K562 (cell line): ENCODE measurements around the gene B3GAT1. TPM values are rescaled to one million over a fixed set of nuclear protein-coding genes. Genes with fewer than 3 reads are reported as not detected.

Source experiments
- ATAC-seq: fragments of 200-7000 bp; cut with Tn5 transposase; 3 replicates; pipeline ENCODE4 v1.9.1; 2020; ENCODE audit warnings: moderate library complexity
- BruUV-seq: library from RNA; stranded (reverse); fragments of 400-500 nt; replicated peaks from 2 replicates; lab custom pipeline; 2021; lab: Mats Ljungman, UMichigan
- CTCF ChIA-PET: fragments of 300-600 bp; formaldehyde crosslinking; extraction: SDS; loops from one replicate; lab custom pipeline; 2021; ENCODE audit warnings: low intra/inter-chr PET ratio; lab: Yijun Ruan, JAX
- POLR2A ChIA-PET: fragments of 300-600, 350-650 bp; sonication (Branson Sonifier 250); formaldehyde crosslinking; extraction: SDS; loops from one replicate; lab custom pipeline; 2021; ENCODE audit warnings: antibody characterized with exemption, inconsistent platforms; lab: Yijun Ruan, JAX
- DNase-seq, 4 experiments: peaks; one replicate each; pipeline versions ENCODE4 v3.0.0 to v3.0.0-alpha.2; 2011 to 2018; ENCODE audit warnings: low spot score in 3 of 4, mixed read lengths in 3 of 4; ENCODE audit errors: extremely low read depth in 1 of 4
- FAIRE-seq: peaks from 2 replicates; lab custom pipeline; 2011; peaks lifted over from hg19 to GRCh38; lab: Jason Lieb, UNC
- H2AFZ ChIP-seq: 2 replicates; pipeline ENCODE4 v1.6.0; 2011; ENCODE audit warnings: low read depth, low read length, control low read depth, inconsistent platforms
- H3K27ac ChIP-seq: fragments of 200-600 bp; 3 replicates; pipeline ENCODE4 v1.8.0; 2011; ENCODE audit warnings: low read depth, mild to moderate bottlenecking, control low read depth, inconsistent platforms, low read length, moderate library complexity, mixed read lengths; ENCODE audit errors: extremely low read depth
- H3K27me3 ChIP-seq, 2 experiments: fragments of 300-600 bp in 1 of 2; 2 replicates in 1 of 2; 3 replicates in 1 of 2; pipeline versions ENCODE4 v1.6.0 to v1.8.0; 2011; ENCODE audit warnings: inconsistent platforms in 2 of 2, low read length in 2 of 2, mild to moderate bottlenecking in 1 of 2, mixed read lengths in 1 of 2, moderate library complexity in 1 of 2; ENCODE audit not compliant: control insufficient read depth in 2 of 2, insufficient read depth in 2 of 2
- H3K36me3 ChIP-seq: fragments of 300-600 bp; 3 replicates; pipeline ENCODE4 v1.8.0; 2011; ENCODE audit warnings: mild to moderate bottlenecking, low read length, inconsistent platforms; ENCODE audit not compliant: control insufficient read depth, insufficient read depth
- H3K4me1 ChIP-seq, 2 experiments: fragments of 200-600 bp in 1 of 2; replicated peaks in 1 of 2; 2 replicates in 1 of 2; 3 replicates in 1 of 2; pipeline versions ENCODE4 v1.5.1 to v1.8.0; 2011; ENCODE audit warnings: inconsistent platforms in 2 of 2, low read length in 2 of 2, mild to moderate bottlenecking in 1 of 2, mixed read lengths in 1 of 2, moderate library complexity in 1 of 2; ENCODE audit not compliant: control insufficient read depth in 2 of 2, insufficient read depth in 2 of 2
- H3K4me2 ChIP-seq: 2 replicates; pipeline ENCODE4 v1.6.1; 2011; ENCODE audit warnings: low read length, control low read depth, inconsistent platforms, mixed read lengths; ENCODE audit not compliant: insufficient read depth
- H3K4me3 ChIP-seq: fragments of 200-600 bp; sonication (generic), shearing (Covaris generic); 2 replicates; pipeline ENCODE4 v1.5.1; 2016; ENCODE audit warnings: control low read depth, inconsistent platforms
- H3K79me2 ChIP-seq: fragments of 200-600 bp; 3 replicates; pipeline ENCODE4 v1.8.0; 2011; ENCODE audit warnings: low read length, inconsistent platforms; ENCODE audit not compliant: control insufficient read depth, insufficient read depth
- H3K9ac ChIP-seq, 2 experiments: 2 replicates each; pipeline versions ENCODE4 v1.6.0 to v1.6.1; 2011; ENCODE audit warnings: low read depth in 2 of 2, low read length in 2 of 2, control low read depth in 1 of 2, inconsistent platforms in 1 of 2, mild to moderate bottlenecking in 1 of 2, mixed read lengths in 1 of 2; ENCODE audit not compliant: insufficient read depth in 1 of 2
- H3K9me1 ChIP-seq: one replicate; pipeline ENCODE4 v1.6.0; 2011; ENCODE audit warnings: inconsistent platforms, mild to moderate bottlenecking, low read length, moderate library complexity; ENCODE audit not compliant: control insufficient read depth, insufficient read depth
- H3K9me3 ChIP-seq: replicated peaks from 2 replicates; pipeline ENCODE4 v1.5.1; 2011; ENCODE audit warnings: low read depth, low read length, inconsistent platforms; ENCODE audit not compliant: control insufficient read depth, insufficient read depth
- H4K20me1 ChIP-seq: replicated peaks from 2 replicates; pipeline ENCODE4 v1.6.1; 2011; ENCODE audit warnings: low read length, inconsistent platforms, mixed read lengths; ENCODE audit not compliant: control insufficient read depth, insufficient read depth
- CHD1 ChIP-seq: fragments of 200-600 bp; sonication (generic); IDR thresholded peaks from one replicate; pipeline ENCODE4 v1.6.1; 2012; ENCODE audit warnings: mild to moderate bottlenecking, moderate library complexity, low read length, inconsistent platforms
- CHD4 ChIP-seq: fragments of 200-600 bp; sonication (generic); IDR thresholded peaks from 3 replicates; pipeline ENCODE4 v1.6.1; 2012; ENCODE audit warnings: low read depth, mild to moderate bottlenecking, mixed read lengths, low read length, inconsistent platforms; ENCODE audit not compliant: insufficient read depth, insufficient replicate concordance, poor library complexity, severe bottlenecking
- IRF2 ChIP-seq: sonication (generic); formaldehyde crosslinking; IDR thresholded peaks from 2 replicates; pipeline ENCODE4 v1.8.1; 2022; ENCODE audit warnings: mild to moderate bottlenecking, missing genetic modification reagents
- PTTG1 ChIP-seq: fragments of 450-650 bp; IDR thresholded peaks from 2 replicates; pipeline ENCODE4 v1.6.1; 2016; ENCODE audit warnings: low read depth, mild to moderate bottlenecking, missing genetic modification characterization, missing compliant biosample characterization
- SAFB2 ChIP-seq: fragments of 200-400 bp; formaldehyde crosslinking; IDR thresholded peaks from 2 replicates; pipeline ENCODE4 v1.6.1; 2018; ENCODE audit warnings: borderline replicate concordance, low read length, low read depth, moderate library complexity; ENCODE audit not compliant: severe bottlenecking
- SOX6 ChIP-seq: fragments of 450-650 bp; IDR thresholded peaks from 2 replicates; pipeline ENCODE4 v1.6.1; 2014; ENCODE audit warnings: mild to moderate bottlenecking
- SREBF1 ChIP-seq: fragments of 150-350 bp; IDR thresholded peaks from 2 replicates; pipeline ENCODE4 v1.6.1; 2014; ENCODE audit warnings: antibody characterized with exemption, low read depth, low read length, borderline replicate concordance
- TBL1XR1 ChIP-seq, 2 experiments: IDR thresholded peaks; 2 replicates each; pipeline ENCODE4 v1.6.1; 2012; ENCODE audit warnings: improper control_type of control experiment in 2 of 2, low read length in 2 of 2, mild to moderate bottlenecking in 1 of 2
- TFAM ChIP-seq: fragments of 250-450 bp; sonication (Bioruptor Pico); conservative IDR thresholded peaks from 2 replicates; pipeline ENCODE4 v1.5.0; 2021; ENCODE audit warnings: mild to moderate bottlenecking, moderate library complexity
- ZNF311 ChIP-seq: fragments of 250-450 bp; sonication (Bioruptor Pico); IDR thresholded peaks from 2 replicates; pipeline ENCODE4 v1.4.0; 2020; ENCODE audit warnings: mild to moderate bottlenecking, moderate library complexity
- ZNF764 ChIP-seq: fragments of 250-450 bp; sonication (Bioruptor Pico); IDR thresholded peaks from 2 replicates; pipeline ENCODE4 v1.4.0; 2020; ENCODE audit warnings: low read depth, mild to moderate bottlenecking, moderate library complexity
- ZNF766 ChIP-seq: fragments of 200-800 bp; sonication (Bioruptor generic); conservative IDR thresholded peaks from 2 replicates; pipeline ENCODE4 v1.6.1; 2016; ENCODE audit warnings: missing genetic modification characterization, missing compliant biosample characterization
- WGBS: fragments of 100-300 bp; shearing (Covaris generic); methylation state at CpG from one replicate; pipeline ENCODE4 v1.1.6; 2016; ENCODE audit warnings: low coverage, mixed read lengths; ENCODE audit not compliant: insufficient coverage; ENCODE audit errors: missing lambda C conversion rate; 5-methylcytosine and 5-hydroxymethylcytosine counted together
- in situ Hi-C: fragments of 300-500 bp; cut with MboI; formaldehyde crosslinking; loops from 4 replicates; pipeline ENCODE4 v1.15.0; 2018; ENCODE audit warnings: inconsistent platforms, mixed read lengths
- intact Hi-C: fragments of 100-400 bp; cut with micrococcal nuclease; formaldehyde crosslinking; loops from 2 replicates; pipeline ENCODE4 v1.14.2; 2022
- polyA plus RNA-seq, 8 experiments: library from polyadenylated mRNA; depleted of rRNA in 4 of 8; stranded (reverse) in 5 of 8; unstranded in 3 of 8; fragments of >200 nt; fragmentation: Nextera tagmentation in 2 of 8; fragmentation: Illumina TruSeq in 1 of 8; extraction: Ambion mirVana in 2 of 8; extraction: Trizol in 1 of 8; gene quantifications; 2 replicates each; pipeline versions ENCODE4 v1.2.1 to v1.2.3, GENCODE V29; 2011 to 2014; ENCODE audit warnings: inconsistent platforms in 1 of 8, missing spikeins in 1 of 8
- total RNA-seq, 7 experiments: library from RNA; depleted of rRNA in 6 of 7; stranded (reverse); fragments of >200 nt in 6 of 7; fragmentation: Illumina TruSeq in 2 of 7; extraction: Trizol in 2 of 7; gene quantifications; 2 replicates each; pipeline versions ENCODE4 v1.2.1 to v1.2.3, GENCODE V29; 2011 to 2021; ENCODE audit warnings: low replicate concordance in 1 of 7
- TF ChIP-seq, protein P1 (sequence below): fragments of 250-450 bp; sonication (Bioruptor Pico); IDR thresholded peaks from 2 replicates; pipeline ENCODE4 v1.5.0; 2021; ENCODE audit warnings: mild to moderate bottlenecking, moderate library complexity
- TF ChIP-seq, protein P2 (sequence below): fragments of 450-650 bp; IDR thresholded peaks from 2 replicates; pipeline ENCODE4 v1.6.1; 2018; ENCODE audit not compliant: partially characterized antibody

The B3GAT1 gene
- total and polyA plus RNA-seq, 9 of the 15 experiments (the other 6 are each of a cell fraction or from before 2014, with no cell fraction given), result 0.01 to 0.53 (median 0.14) TPM; not detected in 1

DNA sequence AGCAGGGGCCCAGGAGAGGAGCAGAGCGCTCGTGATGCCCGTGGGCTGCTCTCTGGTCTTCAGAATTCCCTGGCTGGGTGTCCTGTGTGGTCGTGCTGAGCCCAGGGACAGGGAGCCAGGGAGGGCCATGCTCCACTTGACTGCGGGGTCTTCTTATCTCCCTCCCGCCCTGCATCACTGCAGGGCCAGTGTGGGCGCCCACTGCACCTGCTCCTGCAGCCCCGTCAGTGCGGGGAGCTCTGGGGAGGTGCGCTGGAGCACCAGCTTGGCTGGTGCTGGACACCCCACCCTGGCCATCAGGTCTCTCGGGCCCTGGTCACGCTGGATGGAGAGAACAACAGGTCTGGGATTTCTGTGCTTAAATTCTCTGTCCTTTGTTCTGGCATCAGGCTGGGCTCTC lies 31.8 kb downstream of the B3GAT1 start:
- Histone ChIP-seq H3K27ac (no peak overlapping the region), H4K20me1 (peaks cover 9% of the 10 kb centered on the region; the same call in 1 of the 2 replicates), H3K9me3 (no peaks in the 10 kb centered on the region), H3K4me3 (no peak overlapping the region), H3K4me1 (no peaks in the 10 kb centered on the region; a peak in 1 of 5 replicates), H3K79me2 (no peaks in the 10 kb centered on the region), H2AFZ (no peak overlapping the region), H3K4me2 (no peak overlapping the region), H3K9me1 (no peaks in the 10 kb centered on the region), H3K36me3 (no peaks in the 10 kb centered on the region), H3K9ac (no peak overlapping the region; a peak in 1 of 4 replicates), H3K27me3 (peaks cover 16 to 58% of the 10 kb centered on the region in 2 experiments; a peak in 4 of 5 replicates)
- CTCF ChIA-PET, result interaction anchor here (1.2 kb wide), 1 partner anchor 118 kb away, joined by 4 read pairs; no protein-coding TSS in a partner anchor
- DNase-seq (no peak), FAIRE-seq (no peak), ATAC-seq (no peak)
- 4% methylated on average over 12 of the region's 12 CpGs for WGBS
- in situ Hi-C loops, result no loop called here
- BruUV-seq, result no TSS peak
- POLR2A ChIA-PET, result interaction anchor here (0.9 to 1.2 kb wide), 2 partner anchors 8 to 13 kb away, joined by 3 to 4 read pairs; no protein-coding TSS in a partner anchor
- intact Hi-C loops, result no loop called here
- no peak for TF ChIP-seq SREBF1
- no peak for TF ChIP-seq ZNF766 (CRISPR knock-in tag)
- no peak for TF ChIP-seq ZNF311 (CRISPR knock-in tag)
- no peak for TF ChIP-seq PTTG1
- no peak for TF ChIP-seq TFAM (CRISPR knock-in tag)
- TF ChIP-seq, protein P1, sequence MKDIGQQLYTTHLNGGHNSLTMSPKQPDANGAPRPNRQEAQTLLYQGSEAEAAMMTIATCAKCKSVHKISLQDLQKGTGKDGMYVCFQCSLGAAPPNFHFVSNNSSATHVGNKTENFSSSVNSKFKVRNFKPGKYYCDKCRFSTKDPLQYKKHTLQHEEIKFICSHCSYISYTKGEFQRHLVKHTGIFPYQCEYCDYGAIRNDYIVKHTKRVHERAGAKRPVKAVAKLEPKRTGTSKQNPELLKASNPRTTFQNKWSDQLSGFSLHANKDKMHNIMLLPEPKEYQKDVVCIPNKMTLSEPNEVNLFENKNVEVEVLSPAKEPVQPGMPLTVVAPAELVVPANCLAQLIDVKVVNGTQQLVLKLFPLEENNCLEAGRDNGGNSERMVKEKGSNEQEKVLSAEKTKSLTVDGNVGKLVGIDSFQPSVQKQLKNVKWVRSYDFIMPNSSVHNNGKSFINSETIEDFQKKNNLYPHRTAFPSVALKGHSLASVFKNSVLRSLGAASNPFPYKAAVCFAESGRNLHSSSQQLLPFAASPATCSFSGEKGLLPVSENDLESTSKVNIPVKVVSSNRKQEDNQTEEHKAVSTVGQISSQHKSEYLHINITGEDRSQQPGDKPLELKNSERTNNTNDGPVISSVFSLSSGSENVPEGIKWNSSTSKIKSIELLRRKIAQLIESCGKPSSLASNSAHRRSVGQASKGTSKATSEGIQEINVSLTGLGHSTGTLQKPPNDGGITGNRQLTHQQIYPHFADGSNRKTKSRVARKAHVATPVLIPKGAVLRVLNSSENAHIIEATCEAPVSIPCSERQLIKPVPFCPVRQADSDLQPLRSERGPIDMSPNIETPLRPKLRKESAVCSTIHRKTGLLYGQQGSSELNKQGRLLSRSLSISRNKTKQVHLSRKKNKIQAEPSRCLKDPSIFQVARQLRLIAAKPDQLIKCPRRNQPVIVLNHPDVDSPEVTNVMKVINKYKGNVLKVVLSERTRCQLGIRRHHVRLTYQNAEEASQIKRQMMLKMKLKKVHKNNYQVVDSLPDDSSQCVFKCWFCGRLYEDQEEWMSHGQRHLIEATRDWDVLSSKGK, result no peak
- no peak for TF ChIP-seq CHD1
- TF ChIP-seq IRF2, result no peak
- TF ChIP-seq SAFB2, result no peak
- TF ChIP-seq SOX6, result no peak
- TF ChIP-seq, protein P2, sequence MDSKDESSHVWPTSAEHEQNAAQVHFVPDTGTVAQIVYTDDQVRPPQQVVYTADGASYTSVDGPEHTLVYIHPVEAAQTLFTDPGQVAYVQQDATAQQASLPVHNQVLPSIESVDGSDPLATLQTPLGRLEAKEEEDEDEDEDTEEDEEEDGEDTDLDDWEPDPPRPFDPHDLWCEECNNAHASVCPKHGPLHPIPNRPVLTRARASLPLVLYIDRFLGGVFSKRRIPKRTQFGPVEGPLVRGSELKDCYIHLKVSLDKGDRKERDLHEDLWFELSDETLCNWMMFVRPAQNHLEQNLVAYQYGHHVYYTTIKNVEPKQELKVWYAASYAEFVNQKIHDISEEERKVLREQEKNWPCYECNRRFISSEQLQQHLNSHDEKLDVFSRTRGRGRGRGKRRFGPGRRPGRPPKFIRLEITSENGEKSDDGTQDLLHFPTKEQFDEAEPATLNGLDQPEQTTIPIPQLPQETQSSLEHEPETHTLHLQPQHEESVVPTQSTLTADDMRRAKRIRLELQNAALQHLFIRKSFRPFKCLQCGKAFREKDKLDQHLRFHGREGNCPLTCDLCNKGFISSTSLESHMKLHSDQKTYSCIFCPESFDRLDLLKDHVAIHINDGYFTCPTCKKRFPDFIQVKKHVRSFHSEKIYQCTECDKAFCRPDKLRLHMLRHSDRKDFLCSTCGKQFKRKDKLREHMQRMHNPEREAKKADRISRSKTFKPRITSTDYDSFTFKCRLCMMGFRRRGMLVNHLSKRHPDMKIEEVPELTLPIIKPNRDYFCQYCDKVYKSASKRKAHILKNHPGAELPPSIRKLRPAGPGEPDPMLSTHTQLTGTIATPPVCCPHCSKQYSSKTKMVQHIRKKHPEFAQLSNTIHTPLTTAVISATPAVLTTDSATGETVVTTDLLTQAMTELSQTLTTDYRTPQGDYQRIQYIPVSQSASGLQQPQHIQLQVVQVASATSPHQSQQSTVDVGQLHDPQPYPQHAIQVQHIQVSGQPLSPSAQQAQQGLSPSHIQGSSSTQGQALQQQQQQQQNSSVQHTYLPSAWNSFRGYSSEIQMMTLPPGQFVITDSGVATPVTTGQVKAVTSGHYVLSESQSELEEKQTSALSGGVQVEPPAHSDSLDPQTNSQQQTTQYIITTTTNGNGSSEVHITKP, result no peak
- no peak for TF ChIP-seq CHD4
- TF ChIP-seq TBL1XR1 (IDR thresholded peaks at IDR 0.05; ENCODE audit: low read length in 2 of 2), result no peak
- TF ChIP-seq ZNF764, result no peak
